Spleen (tissue), 3 donors: ENCODE data around the gene IRF2BP2.

Source experiments
- POLR2A ChIP-seq, 3 donors: fragments of 450-650 bp; IDR thresholded peaks; one replicate each; pipeline ENCODE4 v1.5.1; 2017; ENCODE audit warnings: antibody characterized with exemption in 3 of 3, mild to moderate bottlenecking in 1 of 3
- POLR2AphosphoS5 ChIP-seq, 3 donors: sonication (generic); formaldehyde crosslinking; IDR thresholded peaks; one replicate each; pipeline ENCODE4 v1.5.1; 2017; ENCODE audit warnings: antibody characterized with exemption in 3 of 3

- TF ChIP-seq POLR2AphosphoS5 (IDR thresholded peaks at IDR 0.05) (no peak), POLR2A (IDR thresholded peaks at IDR 0.05) (no peak)
Measured at GRCh38 chr1:234559902-234560676, 49.9 kb downstream of the IRF2BP2 start.
